ENCODE results near the gene NELFE. TPM values are rescaled to one million over a fixed set of nuclear protein-coding genes. Genes with fewer than 3 reads are reported as not detected.

The NELFE gene
- total RNA-seq, 4 donors from 2014 or later: 74.1 to 101 (median 88.6) TPM

- Histone ChIP-seq H3K27me3 (no peaks in the 10 kb centered on the region), H3K27ac (no peak overlapping the region), H3K4me3 (no peak overlapping the region), H3K4me1 (peaks cover 0 to 33% (median 9%) of the 10 kb centered on the region in 4 donors), H3K9me3 (no peaks in the 10 kb centered on the region), H3K36me3 (peaks cover 3 to 44% (median 17%) of the 10 kb centered on the region in 3 donors)
- TF ChIP-seq POLR2A (IDR thresholded peaks at IDR 0.05) (no peak), CTCF (IDR thresholded peaks at IDR 0.05) (no peak), EP300 (IDR thresholded peaks at IDR 0.05) (no peak)
- 79 to 81% methylated on average over 7 of the region's 7 CpGs for WGBS, 2 donors
- no peak for DNase-seq (ENCODE audit: low spot score in 2 of 2)
These were observed 8.7 kb downstream of the NELFE start for GRCh38 chr6:31949926-31950548.

- Histone ChIP-seq H3K36me3 (peaks cover 0 to 33% (median 7%) of the 10 kb centered on the region in 3 donors), H3K27me3 (no peaks in the 10 kb centered on the region), H3K4me3 (no peak overlapping the region), H3K4me1 (peaks cover 0 to 38% (median 12%) of the 10 kb centered on the region in 4 donors), H3K9me3 (no peaks in the 10 kb centered on the region), H3K27ac (peak overlapping the region in 2 of 4 donors; percentile 23 to 41)
- 88 to 93% methylated on average over 6 of the region's 6 CpGs for WGBS, 2 donors
- no peak for TF ChIP-seq CTCF (IDR thresholded peaks at IDR 0.05)
- TF ChIP-seq EP300 (IDR thresholded peaks at IDR 0.05): no peak
- TF ChIP-seq POLR2A (IDR thresholded peaks at IDR 0.05): no peak
- no peak for DNase-seq (ENCODE audit: low spot score in 2 of 2)
These were observed 9.9 kb downstream of the NELFE start for GRCh38 chr6:31948753-31949413.

GRCh38 chr6:31948306-31948705 is 10.5 kb downstream of the NELFE start:
- Histone ChIP-seq H3K27ac (peak overlapping the region in 2 of 4 donors; percentile 18 to 41), H3K27me3 (no peaks in the 10 kb centered on the region), H3K36me3 (peaks cover 0 to 27% (median 7%) of the 10 kb centered on the region in 3 donors), H3K9me3 (no peaks in the 10 kb centered on the region), H3K4me1 (peaks cover 0 to 38% (median 12%) of the 10 kb centered on the region in 4 donors), H3K4me3 (no peak overlapping the region)
- no peak for DNase-seq (ENCODE audit: low spot score in 2 of 2)
- WGBS, 2 donors: 73 to 78% methylated on average over 5 of the region's 5 CpGs
- no peak for TF ChIP-seq POLR2A (IDR thresholded peaks at IDR 0.05)
- TF ChIP-seq CTCF (IDR thresholded peaks at IDR 0.05): no peak
- no peak for TF ChIP-seq EP300 (IDR thresholded peaks at IDR 0.05)

- no peaks in the 10 kb centered on the region for H3K27me3 ChIP-seq
- H3K4me1 ChIP-seq: peaks cover 0 to 38% (median 12%) of the 10 kb centered on the region in 4 donors
- H3K27ac ChIP-seq: peak overlapping the region in 2 of 4 donors; percentile 18
- no peak for TF ChIP-seq EP300 (IDR thresholded peaks at IDR 0.05)
- TF ChIP-seq POLR2A (IDR thresholded peaks at IDR 0.05): no peak
- no peak for TF ChIP-seq CTCF (IDR thresholded peaks at IDR 0.05)
- DNase-seq (ENCODE audit: low spot score in 2 of 2): no peak
- WGBS, 2 donors: 77 to 86% methylated on average over 4 of the region's 4 CpGs
- H3K4me3 ChIP-seq: no peak overlapping the region
- H3K9me3 ChIP-seq: no peaks in the 10 kb centered on the region
- H3K36me3 ChIP-seq: peaks cover 0 to 23% (median 7%) of the 10 kb centered on the region in 3 donors
These were observed 10.9 kb downstream of the NELFE start for GRCh38 chr6:31947864-31948263.

- Histone ChIP-seq H3K27ac (peak overlapping the region in 1 of 4 donors; percentile 89), H3K27me3 (no peaks in the 10 kb centered on the region), H3K4me3 (no peak overlapping the region), H3K36me3 (peaks cover 0 to 16% (median 7%) of the 10 kb centered on the region in 3 donors), H3K4me1 (peaks cover 0 to 35% (median 12%) of the 10 kb centered on the region in 4 donors), H3K9me3 (no peaks in the 10 kb centered on the region)
- TF ChIP-seq POLR2A (IDR thresholded peaks at IDR 0.05): no peak
- TF ChIP-seq CTCF (IDR thresholded peaks at IDR 0.05): no peak
- TF ChIP-seq EP300 (IDR thresholded peaks at IDR 0.05): no peak
- 84 to 88% methylated on average over 24 of the region's 24 CpGs for WGBS, 2 donors
- DNase-seq (ENCODE audit: low spot score in 2 of 2): no peak
These were observed 11.6 kb downstream of the NELFE start for GRCh38 chr6:31947070-31947675.

Measured in tibial nerve (tissue), 4 donors.